Measurements from ENCODE around the gene RUFY4.
A peak's percentile ranks its signal among the peaks of the same experiment; 100 is the strongest.
"Not testable (repeated sequence)": the region's sequence is repeated elsewhere in the genome, so short reads cannot be mapped to it uniquely, and the experiment has no call there.

Gene RUFY4

DNA sequence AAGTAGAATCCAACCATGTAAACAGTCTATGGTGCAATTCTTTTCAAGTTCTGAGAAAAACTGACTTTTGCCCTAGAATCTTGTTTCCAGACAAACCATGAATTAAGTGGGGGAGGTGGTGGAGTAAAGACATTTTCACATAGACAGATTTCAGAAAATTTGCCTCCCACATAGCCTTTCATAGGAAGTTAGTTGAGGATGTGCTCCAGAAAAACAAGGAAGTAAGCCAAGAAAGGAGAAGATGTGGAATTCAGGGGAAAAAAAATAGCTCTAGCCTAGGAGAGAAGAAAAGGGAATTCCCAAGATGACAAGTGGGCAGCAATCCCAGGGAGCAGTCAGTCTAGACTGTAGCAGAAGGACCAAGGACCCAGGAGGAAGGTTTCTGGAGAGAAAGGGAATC lies 17.4 kb downstream of the RUFY4 start:
- no peak for DNase-seq (ENCODE audit: low spot score)

DNA sequence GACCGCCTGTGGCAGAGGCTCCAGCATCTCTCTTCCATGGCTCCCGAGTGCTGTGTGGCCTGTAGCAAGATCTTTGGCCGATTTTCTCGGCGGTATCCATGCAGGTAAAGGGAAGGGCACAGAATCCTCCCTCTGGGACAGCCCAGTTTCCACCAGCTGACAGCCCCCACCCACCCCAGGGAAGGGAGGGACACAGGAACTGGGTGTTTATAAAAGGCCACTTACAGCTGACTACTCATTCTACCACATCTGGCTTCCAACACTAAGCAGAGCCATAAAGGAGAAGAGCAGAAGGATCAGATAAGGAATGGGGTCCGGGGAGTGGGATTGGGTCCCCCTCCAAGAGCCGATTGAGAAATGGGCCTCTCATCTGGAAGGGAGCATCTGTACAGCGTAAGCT lies 20.2 kb downstream of the RUFY4 start:
- DNase-seq (ENCODE audit: low spot score): no peak

- no peak for DNase-seq (ENCODE audit: low spot score)
Observed at GRCh38 chr2:218091746-218092145, 22.7 kb downstream of the RUFY4 start.

DNA sequence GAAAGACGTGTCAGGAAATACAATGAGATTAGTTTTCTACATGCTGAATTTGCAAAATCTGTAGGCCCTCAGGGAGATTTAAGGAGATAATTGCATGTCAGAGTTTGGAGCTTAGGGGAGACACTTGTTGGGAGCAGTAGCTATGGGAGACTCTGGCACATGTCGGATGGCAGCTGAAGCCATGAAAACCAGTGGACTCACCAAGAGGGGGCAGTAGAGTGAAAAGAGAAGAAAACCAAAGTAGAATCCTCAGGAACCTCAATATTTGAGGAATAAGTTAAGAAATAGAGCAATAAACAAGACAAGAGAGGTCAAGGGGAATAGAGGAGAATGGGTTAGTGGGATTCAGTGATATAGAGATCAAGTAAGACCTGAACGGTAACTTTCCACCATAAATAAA lies 24.8 kb downstream of the RUFY4 start:
- DNase-seq (ENCODE audit: low spot score): no peak

- DNase-seq (ENCODE audit: low spot score): no peak
Observed at GRCh38 chr2:218095853-218096252, 26.8 kb downstream of the RUFY4 start.

DNA sequence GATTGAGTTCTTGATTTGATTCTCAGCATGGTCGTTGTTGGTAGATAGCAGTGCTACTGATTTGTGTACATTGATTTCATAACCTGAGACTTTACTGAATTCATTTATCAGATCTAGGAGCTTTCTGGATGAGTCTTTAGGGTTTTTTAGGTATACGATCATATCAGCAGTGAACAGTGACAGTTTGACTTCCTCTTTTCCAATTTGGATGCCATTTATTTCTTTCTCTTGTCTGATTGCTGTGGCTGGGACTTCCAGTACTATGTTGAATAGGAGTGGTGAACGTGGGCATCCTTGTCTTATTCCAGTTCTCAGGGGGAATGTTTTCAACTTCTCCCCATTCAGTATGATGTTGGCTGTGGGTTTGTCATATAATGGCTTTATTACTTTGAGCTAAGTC lies 28.9 kb downstream of the RUFY4 start:
- DNase-seq (ENCODE audit: low spot score): no peak

DNA sequence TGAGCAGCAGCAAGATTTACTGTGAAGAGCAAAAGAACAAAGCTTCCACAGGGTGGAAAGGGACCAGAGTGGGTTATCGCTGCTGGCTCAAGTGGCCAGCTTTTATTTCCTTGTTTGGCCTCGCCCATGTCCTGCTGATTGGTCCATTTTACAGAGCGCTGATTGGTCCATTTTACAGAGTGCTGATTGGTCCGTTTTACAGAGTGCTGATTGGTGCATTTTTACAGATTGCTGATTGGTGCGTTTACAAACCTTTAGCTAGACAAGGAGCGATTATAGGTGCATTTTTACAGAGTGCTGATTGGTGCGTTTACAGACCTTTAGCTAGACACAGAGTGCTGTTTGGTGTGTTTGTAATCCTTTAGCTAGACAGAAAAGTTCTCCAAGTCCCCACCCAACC lies 39.8 kb downstream of the RUFY4 start:
- DNase-seq (ENCODE audit: low spot score): not testable (repeated sequence)

DNA sequence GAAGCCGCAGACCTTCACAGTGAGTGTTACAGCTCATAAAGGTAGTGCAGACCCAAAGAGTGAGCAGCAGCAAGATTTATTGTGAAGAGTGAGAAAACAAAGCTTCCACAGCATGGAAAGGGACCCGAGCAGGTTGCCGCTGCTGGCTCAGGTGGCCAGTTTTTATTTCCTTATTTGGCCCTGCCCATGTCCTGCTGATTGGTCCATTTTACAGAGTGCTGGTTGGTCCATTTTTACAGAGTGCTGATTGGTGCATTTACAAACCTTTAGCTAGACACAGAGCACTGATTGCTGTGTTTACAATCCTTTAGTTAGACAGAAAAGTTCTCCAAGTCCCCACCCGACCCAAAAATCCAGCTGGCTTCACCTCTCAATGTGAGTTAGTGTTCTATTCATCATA lies 52.7 kb downstream of the RUFY4 start:
- DNase-seq (ENCODE audit: low spot score): not testable (repeated sequence)

GRCh38 chr2:218122286-218122685 lies 53.2 kb downstream of the RUFY4 start:
- DNase-seq (ENCODE audit: low spot score): not testable (repeated sequence)

- DNase-seq (ENCODE audit: low spot score): no peak
Observed at GRCh38 chr2:218123986-218124385, 54.9 kb downstream of the RUFY4 start.

- DNase-seq (ENCODE audit: low spot score): no peak
Observed at GRCh38 chr2:218125095-218125494, 56.0 kb downstream of the RUFY4 start.

GRCh38 chr2:218125626-218126080 lies 56.6 kb downstream of the RUFY4 start, which contains the start of gene CXCR2:
CXCR2 (plus strand) TSS chr2:218126028; CDS start chr2:218134802, 8,774 bp downstream.
- no peak for DNase-seq (ENCODE audit: low spot score)

DNA sequence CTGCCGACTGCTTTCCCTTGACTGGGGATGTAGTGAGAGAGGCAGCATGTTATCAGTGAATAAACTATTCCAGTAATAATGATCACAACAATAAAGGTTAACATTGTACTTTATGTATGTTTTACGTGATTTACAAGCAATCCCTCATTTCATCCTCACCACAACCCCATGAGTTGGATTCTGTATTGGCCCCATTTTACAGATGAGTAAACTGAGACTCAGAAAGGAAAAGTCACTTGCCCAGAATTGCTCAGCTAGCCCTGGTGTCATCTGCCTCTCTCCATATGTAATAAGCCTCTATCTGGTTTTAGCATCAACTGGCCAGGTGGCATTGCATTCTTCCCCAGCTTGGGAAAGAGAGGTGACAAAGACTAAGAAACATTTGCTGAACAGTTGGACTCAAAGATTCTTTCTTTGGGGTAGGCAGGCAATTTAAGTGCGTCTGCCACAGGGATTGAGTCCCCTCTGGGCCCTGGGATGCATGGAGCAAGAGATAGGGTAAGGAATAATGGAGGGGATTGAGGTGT lies 58.9 kb downstream of the RUFY4 start:
- no peak for DNase-seq (ENCODE audit: low spot score)

- no peak for DNase-seq (ENCODE audit: low spot score)
Observed at GRCh38 chr2:218128781-218129457, 59.9 kb downstream of the RUFY4 start.

- peak; percentile 4 for DNase-seq (ENCODE audit: low spot score)
Observed at GRCh38 chr2:218129458-218130135, 60.5 kb downstream of the RUFY4 start.

GRCh38 chr2:218130377-218130776 lies 61.3 kb downstream of the RUFY4 start:
- no peak for DNase-seq (ENCODE audit: low spot score)

DNA sequence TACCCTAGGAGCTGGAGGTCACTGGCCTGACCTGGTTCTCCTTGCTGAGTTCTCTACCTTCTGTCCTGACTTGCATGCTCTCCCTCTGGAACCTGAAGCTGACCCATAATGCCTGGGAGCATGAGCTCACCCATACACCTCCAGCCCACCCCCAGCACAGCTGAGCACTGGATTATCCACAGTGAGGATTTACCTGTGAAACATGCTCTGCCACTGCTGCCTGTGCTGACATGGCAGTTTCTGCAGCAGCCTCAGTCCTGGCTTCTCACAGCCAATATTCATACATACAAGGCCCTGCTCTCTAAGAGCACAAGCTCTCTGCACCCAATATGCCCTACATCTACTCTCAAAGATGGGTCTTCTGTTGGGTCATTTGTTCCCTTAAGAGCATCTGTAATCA lies 61.8 kb downstream of the RUFY4 start:
- DNase-seq (ENCODE audit: low spot score): no peak

DNA sequence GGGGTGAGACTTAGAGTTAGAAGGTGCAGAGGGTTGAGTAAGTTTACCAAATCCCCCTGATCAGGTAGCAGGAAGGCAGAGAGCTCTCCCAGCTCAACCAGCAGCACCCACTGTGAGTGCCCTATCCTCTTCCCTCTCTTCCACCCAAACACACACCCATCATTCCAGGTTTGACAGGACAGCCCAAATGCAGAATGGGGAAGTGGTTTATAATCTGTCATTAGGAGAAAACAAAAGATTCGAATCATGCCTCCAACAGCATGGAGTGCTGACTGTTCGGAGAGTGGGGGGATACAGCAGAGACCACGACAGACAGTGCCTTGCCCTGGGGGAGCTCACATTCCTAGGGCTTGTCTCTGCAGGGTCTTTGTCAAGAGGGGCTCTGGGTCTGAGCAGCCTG lies 68.5 kb downstream of the RUFY4 start:
- DNase-seq (ENCODE audit: low spot score): no peak

DNA sequence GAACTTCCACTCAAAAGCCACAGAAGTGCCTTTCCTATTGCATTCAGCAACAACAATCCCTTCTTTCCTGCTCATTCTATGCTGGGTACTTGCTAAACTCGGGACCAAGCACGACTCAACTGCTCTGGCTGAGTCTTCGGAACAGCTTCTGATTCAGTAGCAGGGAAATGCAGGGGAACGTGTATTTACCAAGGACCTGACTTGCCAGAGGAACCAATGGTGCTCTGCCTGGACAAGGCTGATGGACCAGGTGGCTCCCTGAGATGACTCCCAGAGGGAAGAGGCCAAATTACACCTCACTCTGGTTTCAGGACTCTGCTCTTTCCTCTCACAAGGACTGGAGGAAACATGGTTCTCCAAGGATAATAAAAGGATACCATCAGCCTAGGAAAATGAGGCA lies 69.0 kb downstream of the RUFY4 start:
- DNase-seq (ENCODE audit: low spot score): no peak

Measured in RKO (cell line).